Measurements from ENCODE around the gene OSBPL3. TPM values are rescaled to one million over a fixed set of nuclear protein-coding genes. Genes with fewer than 3 reads are reported as not detected.

The OSBPL3 gene
- polyA plus RNA-seq, 1 donor (not counting 4 experiments of a cell fraction or from before 2014, with no cell fraction given), result 34.0 TPM

- Histone ChIP-seq H3K9ac (ENCODE audit: control insufficient read depth, extremely low read depth, insufficient read depth, low read length) (peak overlapping the region; percentile 78), H3K27ac (ENCODE audit: control insufficient read depth, insufficient read depth, low read length) (peak overlapping the region; percentile 96), H2AFZ (ENCODE audit: control insufficient read depth, low read length) (no peak overlapping the region), H3K4me3 (ENCODE audit: control insufficient read depth in 2 of 3, extremely low read depth in 1 of 3, insufficient read depth in 2 of 3, low read depth in 1 of 3, low read length in 3 of 3) (peak overlapping the region in 2 of 3 experiments; percentile 24 to 41), H3K9me1 (ENCODE audit: control insufficient read depth, extremely low read depth, insufficient read depth, low read length) (no peaks in the 10 kb centered on the region), H3K36me3 (ENCODE audit: control insufficient read depth in 2 of 2, extremely low read depth in 1 of 2, insufficient read depth in 2 of 2, low read length in 2 of 2) (peaks cover 2 to 25% of the 10 kb centered on the region in 2 experiments), H3K27me3 (ENCODE audit: control insufficient read depth, extremely low read depth, insufficient read depth, low read length) (no peaks in the 10 kb centered on the region), H3K79me2 (ENCODE audit: control insufficient read depth, insufficient read depth, low read length) (no peaks in the 10 kb centered on the region), H3K4me2 (ENCODE audit: control insufficient read depth, extremely low read depth, insufficient read depth, low read depth, low read length) (peak overlapping the region; percentile 90), H3K4me1 (ENCODE audit: control insufficient read depth, extremely low read depth, insufficient read depth, low read length) (peaks cover 78% of the 10 kb centered on the region), H4K20me1 (ENCODE audit: control insufficient read depth, extremely low read depth, insufficient read depth, low read length) (no peaks in the 10 kb centered on the region), H3K9me3 (ENCODE audit: control insufficient read depth, low read depth, low read length) (no peaks in the 10 kb centered on the region)
- FAIRE-seq (peak; percentile 97), DNase-seq (ENCODE audit: low read depth, low spot score) (no peak)
- TF ChIP-seq CTCF (optimal IDR thresholded peaks at IDR 0.05 in 1 of 3, IDR thresholded peaks at IDR 0.05 in 1 of 3, conservative IDR thresholded peaks at IDR 0.05 in 1 of 3; ENCODE audit: extremely low read depth in 1 of 3, insufficient read depth in 2 of 3, low read length in 3 of 3), result no peak
- no peak for TF ChIP-seq EZH2 (IDR thresholded peaks at IDR 0.05; ENCODE audit: low read length)
- dilution Hi-C loops (cut with MboI; ENCODE audit: extremely low pct_ligation_motif_present, low sequenced_read_pairs), result no loop called here
These were observed 153.9 kb downstream of the OSBPL3 start for GRCh38 chr7:24825931-24826661.

GRCh38 chr7:24825381-24825794, 154.6 kb downstream of the OSBPL3 start:
- Histone ChIP-seq H3K9ac (ENCODE audit: control insufficient read depth, extremely low read depth, insufficient read depth, low read length) (peak overlapping the region; percentile 78), H3K27ac (ENCODE audit: control insufficient read depth, insufficient read depth, low read length) (peak overlapping the region; percentile 96), H3K4me1 (ENCODE audit: control insufficient read depth, extremely low read depth, insufficient read depth, low read length) (peaks cover 78% of the 10 kb centered on the region), H3K4me2 (ENCODE audit: control insufficient read depth, extremely low read depth, insufficient read depth, low read depth, low read length) (peak overlapping the region; percentile 90), H3K9me3 (ENCODE audit: control insufficient read depth, low read depth, low read length) (no peaks in the 10 kb centered on the region), H3K79me2 (ENCODE audit: control insufficient read depth, insufficient read depth, low read length) (no peaks in the 10 kb centered on the region), H3K36me3 (ENCODE audit: control insufficient read depth in 2 of 2, extremely low read depth in 1 of 2, insufficient read depth in 2 of 2, low read length in 2 of 2) (peaks cover 2 to 22% of the 10 kb centered on the region in 2 experiments), H3K4me3 (ENCODE audit: control insufficient read depth in 2 of 3, extremely low read depth in 1 of 3, insufficient read depth in 2 of 3, low read depth in 1 of 3, low read length in 3 of 3) (peak overlapping the region in 2 of 3 experiments; percentile 24 to 41), H2AFZ (ENCODE audit: control insufficient read depth, low read length) (no peak overlapping the region), H3K27me3 (ENCODE audit: control insufficient read depth, extremely low read depth, insufficient read depth, low read length) (no peaks in the 10 kb centered on the region), H4K20me1 (ENCODE audit: control insufficient read depth, extremely low read depth, insufficient read depth, low read length) (no peaks in the 10 kb centered on the region), H3K9me1 (ENCODE audit: control insufficient read depth, extremely low read depth, insufficient read depth, low read length) (no peaks in the 10 kb centered on the region)
- TF ChIP-seq EZH2 (IDR thresholded peaks at IDR 0.05; ENCODE audit: low read length) (no peak), CTCF (optimal IDR thresholded peaks at IDR 0.05 in 1 of 3, IDR thresholded peaks at IDR 0.05 in 1 of 3, conservative IDR thresholded peaks at IDR 0.05 in 1 of 3; ENCODE audit: extremely low read depth in 1 of 3, insufficient read depth in 2 of 3, low read length in 3 of 3) (no peak)
- no peak for DNase-seq (ENCODE audit: low read depth, low spot score)
- peak; percentile 72 for FAIRE-seq
- dilution Hi-C loops (cut with MboI; ENCODE audit: extremely low pct_ligation_motif_present, low sequenced_read_pairs), result no loop called here
